Measurements from ENCODE around the gene MARVELD1.

DNA sequence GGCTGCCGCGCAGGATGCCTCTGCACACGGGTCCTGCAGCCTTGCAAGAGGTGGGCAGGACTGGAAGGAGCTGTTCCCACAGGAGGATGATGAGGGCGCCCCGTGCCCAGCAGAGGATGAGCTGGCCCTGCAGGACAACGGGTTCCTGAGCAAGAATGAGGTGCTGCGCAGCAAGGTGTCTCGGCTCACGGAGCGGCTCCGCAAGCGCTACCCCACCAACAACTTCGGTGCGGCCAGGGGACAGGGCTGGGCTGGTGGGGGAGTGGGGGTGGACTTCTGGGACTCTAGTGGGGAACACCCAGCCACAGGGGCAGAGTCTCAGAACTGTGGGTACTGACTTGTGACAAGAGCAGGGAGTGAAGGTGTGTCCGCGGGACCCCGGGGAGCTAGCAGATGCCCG, 39.4 kb downstream of the MARVELD1 start:
- TF ChIP-seq POLR2AphosphoS5 (IDR thresholded peaks at IDR 0.05; ENCODE audit: low read depth, low read length) (no peak), SIN3A (IDR thresholded peaks at IDR 0.05; ENCODE audit: borderline replicate concordance, insufficient read depth, low read length) (no peak), TAF1 (IDR thresholded peaks at IDR 0.05; ENCODE audit: borderline replicate concordance, insufficient read depth, low read length) (no peak), FOXP2 (optimal IDR thresholded peaks at IDR 0.05; ENCODE audit: borderline replicate concordance, extremely low read depth, extremely low read length, insufficient read depth) (no peak)
- TF ChIP-seq, protein P1, sequence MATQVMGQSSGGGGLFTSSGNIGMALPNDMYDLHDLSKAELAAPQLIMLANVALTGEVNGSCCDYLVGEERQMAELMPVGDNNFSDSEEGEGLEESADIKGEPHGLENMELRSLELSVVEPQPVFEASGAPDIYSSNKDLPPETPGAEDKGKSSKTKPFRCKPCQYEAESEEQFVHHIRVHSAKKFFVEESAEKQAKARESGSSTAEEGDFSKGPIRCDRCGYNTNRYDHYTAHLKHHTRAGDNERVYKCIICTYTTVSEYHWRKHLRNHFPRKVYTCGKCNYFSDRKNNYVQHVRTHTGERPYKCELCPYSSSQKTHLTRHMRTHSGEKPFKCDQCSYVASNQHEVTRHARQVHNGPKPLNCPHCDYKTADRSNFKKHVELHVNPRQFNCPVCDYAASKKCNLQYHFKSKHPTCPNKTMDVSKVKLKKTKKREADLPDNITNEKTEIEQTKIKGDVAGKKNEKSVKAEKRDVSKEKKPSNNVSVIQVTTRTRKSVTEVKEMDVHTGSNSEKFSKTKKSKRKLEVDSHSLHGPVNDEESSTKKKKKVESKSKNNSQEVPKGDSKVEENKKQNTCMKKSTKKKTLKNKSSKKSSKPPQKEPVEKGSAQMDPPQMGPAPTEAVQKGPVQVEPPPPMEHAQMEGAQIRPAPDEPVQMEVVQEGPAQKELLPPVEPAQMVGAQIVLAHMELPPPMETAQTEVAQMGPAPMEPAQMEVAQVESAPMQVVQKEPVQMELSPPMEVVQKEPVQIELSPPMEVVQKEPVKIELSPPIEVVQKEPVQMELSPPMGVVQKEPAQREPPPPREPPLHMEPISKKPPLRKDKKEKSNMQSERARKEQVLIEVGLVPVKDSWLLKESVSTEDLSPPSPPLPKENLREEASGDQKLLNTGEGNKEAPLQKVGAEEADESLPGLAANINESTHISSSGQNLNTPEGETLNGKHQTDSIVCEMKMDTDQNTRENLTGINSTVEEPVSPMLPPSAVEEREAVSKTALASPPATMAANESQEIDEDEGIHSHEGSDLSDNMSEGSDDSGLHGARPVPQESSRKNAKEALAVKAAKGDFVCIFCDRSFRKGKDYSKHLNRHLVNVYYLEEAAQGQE (IDR thresholded peaks at IDR 0.05; ENCODE audit: insufficient read depth in 1 of 2, low read depth in 2 of 2, low read length in 2 of 2) = no peak

Data from PFSK-1 (cell line).